GM18907 (cell line): ENCODE results near the gene CEP128.

Source experiments
- ATAC-seq: cut with Tn5 transposase; IDR thresholded peaks from one replicate; pipeline ENCODE4 v1.9.1; 2021; ENCODE audit warnings: mild to moderate bottlenecking, moderate library complexity; ENCODE audit not compliant: unreplicated experiment

CEP128 gene

DNA sequence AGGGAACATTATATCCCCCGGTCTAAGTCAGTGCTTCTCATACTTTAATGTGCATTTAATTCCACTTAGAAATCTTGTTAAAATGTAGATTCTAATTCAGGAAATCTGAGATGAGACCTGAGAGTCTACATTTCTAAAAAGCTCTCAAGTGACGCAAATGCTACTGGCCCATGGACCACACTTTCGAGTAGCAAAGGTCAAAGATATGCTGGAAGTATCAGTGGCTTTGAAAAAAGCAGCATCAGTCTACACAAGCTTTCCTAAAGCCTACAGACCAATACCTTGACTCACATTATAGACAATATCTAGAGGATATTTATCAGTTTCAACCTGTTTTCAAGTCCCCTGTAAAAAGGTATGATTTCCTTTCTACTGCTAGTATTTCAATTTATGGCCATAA is 248.6 kb downstream of the CEP128 start:
- ATAC-seq: no peak

DNA sequence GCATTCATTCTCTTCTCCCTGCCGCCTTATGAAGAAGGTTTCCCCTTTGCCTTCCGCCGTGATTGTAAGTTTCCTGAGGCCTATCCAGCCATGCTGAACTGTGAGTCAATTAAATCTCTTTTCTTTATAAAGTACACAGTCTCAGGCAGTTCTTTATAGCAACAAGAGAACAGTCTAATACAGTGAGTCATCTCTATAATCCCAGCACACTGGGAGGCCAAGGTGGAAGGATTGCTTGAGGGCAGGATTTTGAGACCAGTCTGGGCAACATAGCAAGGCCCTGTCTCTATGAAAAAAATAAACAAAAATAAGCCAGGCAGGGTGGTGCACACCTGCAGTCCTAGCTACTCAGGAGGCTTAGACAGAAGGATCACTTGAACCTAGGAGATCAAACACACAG is 259.9 kb downstream of the CEP128 start:
- ATAC-seq: no peak

DNA sequence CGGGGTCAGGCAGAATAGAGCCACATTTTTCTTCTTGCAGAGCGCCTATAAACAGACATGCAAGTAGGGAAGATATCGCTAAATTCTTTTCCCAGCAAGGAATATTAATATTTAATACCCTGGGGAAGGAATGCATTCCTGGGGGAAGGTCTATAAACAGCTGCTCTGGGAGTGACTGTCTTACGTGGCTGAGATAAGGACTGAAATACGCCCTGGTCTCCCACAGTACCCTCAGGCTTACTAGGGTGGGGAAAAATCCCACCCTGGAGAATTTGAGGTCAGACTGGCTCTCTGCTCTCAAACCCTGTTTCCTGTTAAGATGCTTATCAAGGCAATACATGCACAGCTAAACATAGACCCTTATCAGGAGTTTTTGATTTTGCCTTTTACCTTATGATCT is 262.3 kb downstream of the CEP128 start:
- ATAC-seq: no peak

DNA sequence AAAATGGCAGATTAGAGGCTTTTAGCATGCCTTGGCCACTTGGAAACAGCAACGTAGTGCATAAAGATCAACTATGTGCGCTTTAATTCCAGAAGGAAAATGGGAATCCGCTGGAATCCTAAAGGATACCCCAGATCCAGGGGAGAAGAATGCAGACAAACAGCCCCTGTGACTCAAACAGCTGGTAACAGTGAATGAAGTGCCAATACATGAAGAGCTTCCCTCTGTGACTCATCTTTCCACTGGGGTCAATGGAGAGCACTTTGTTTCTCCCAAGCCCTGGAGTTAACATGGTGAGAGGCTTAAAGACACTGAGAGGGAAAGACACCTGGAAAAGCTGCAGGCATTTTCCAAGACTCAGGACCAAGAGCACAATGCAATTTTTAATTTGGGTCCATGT is 263.1 kb downstream of the CEP128 start:
- no peak for ATAC-seq

DNA sequence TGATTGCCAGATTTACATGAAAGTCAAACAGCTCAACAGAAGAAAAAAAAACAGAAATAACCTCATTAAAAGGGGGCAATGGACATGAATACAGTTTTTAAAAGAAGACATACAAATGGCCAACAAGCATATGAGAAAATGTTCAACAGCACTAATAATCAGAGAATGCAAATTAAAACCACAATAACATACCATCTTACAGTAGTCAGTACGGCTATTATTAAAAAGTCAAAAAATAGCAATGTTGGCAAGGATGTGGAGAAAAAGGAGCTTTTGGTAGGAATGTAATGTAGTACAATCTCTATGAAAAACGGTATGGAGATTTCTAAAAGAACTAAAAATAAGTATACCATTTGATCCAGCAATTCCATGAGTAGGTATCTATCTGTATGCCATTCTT is 272.1 kb downstream of the CEP128 start:
- ATAC-seq: no peak

DNA sequence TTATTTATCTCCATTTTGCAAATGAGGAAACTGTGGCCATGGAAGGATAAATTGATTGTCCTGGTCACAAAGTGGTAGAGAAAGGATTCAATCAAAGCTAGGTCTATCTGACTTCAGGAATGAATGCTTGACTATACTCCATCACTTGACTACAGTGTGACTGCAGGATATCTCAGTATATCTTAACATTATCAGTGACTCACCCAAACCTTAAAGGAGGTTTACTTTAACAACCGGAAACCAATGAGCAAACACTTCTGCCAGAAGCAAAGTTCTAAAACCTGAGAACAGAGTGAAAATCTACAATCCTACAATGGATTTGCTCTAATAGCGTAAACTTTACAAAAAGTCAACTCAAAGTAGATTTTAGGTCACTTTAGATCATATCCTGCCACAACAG is 277.0 kb downstream of the CEP128 start:
- no peak for ATAC-seq

DNA sequence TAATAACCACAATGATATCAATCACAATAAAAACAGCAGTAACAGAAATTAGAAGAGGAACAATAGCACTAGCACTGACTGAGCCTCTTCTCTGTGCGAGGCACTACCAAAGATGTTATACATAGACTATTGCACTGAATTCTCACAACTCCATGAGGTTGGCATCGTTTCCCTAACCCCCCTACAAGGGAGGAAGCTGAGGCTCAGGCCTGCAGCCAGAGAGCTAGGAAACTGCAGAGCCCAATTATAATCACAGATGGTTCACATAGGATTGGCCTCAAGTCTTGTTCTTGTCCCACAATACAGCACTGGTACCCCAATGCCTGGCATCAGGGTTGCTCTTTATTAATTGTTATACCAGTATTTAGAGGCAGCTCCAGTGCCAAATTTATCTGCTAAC is 278.0 kb downstream of the CEP128 start:
- no peak for ATAC-seq

- no peak for ATAC-seq
These were observed 281.8 kb downstream of the CEP128 start for GRCh38 chr14:80659783-80660182.

DNA sequence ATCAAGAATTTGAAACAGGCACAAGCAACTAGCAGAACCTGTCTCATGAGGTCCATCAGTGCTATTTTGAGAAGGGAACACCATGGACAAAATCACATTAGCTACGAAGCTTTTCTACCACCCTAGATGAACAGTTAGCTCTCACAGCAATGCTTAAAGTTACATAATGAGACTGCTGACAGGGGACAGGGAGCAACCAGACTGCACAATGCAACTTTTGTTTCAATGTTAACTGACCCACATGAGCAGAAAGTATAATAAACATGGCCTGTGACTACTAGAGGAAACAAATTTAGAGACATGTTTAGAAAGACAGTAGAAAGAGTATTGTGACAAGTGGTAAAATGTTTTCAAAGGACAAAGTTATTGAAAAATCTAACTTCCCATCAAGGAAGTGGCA is 282.8 kb downstream of the CEP128 start:
- no peak for ATAC-seq

- no peak for ATAC-seq
These were observed 283.4 kb downstream of the CEP128 start for GRCh38 chr14:80658155-80658554.

GRCh38 chr14:80653956-80654355 is 287.6 kb downstream of the CEP128 start:
- ATAC-seq: no peak

DNA sequence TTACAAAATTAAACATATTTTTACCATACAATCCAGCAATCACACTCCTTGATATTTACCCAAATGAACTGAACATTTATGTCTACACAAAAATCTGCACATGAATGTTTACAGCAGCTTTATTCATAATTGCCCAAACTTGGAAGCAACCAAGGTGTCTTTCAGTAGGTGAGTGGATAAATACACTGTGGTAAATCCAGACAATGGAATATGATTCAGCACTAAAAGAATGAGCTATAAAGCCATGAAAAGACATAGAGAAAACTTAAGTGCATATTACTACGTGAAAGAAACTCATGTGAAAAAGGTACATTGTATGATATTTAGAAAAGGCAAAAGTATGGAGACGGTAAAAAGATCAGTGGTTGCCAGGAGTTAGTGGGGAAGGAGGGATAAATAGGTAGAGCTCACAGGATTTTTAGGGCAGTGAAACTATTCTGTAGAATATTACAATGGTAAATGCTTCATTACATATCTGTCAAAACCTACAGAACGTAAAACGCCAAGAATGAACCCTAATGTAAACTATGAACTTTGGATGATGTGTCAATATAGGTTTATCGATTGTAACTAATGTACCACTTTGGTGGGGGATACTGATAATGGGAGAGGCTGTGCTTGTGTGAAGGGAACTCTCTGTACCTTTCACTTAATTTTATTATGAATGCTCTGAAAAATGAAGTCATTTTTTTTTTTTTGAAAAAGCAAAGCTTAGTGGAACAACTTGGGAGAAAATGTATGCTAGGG is 295.7 kb downstream of the CEP128 start:
- ATAC-seq: no peak

GRCh38 chr14:80644826-80645225 is 296.7 kb downstream of the CEP128 start:
- no peak for ATAC-seq

GRCh38 chr14:80638620-80639515 is 302.7 kb downstream of the CEP128 start:
- no peak for ATAC-seq

DNA sequence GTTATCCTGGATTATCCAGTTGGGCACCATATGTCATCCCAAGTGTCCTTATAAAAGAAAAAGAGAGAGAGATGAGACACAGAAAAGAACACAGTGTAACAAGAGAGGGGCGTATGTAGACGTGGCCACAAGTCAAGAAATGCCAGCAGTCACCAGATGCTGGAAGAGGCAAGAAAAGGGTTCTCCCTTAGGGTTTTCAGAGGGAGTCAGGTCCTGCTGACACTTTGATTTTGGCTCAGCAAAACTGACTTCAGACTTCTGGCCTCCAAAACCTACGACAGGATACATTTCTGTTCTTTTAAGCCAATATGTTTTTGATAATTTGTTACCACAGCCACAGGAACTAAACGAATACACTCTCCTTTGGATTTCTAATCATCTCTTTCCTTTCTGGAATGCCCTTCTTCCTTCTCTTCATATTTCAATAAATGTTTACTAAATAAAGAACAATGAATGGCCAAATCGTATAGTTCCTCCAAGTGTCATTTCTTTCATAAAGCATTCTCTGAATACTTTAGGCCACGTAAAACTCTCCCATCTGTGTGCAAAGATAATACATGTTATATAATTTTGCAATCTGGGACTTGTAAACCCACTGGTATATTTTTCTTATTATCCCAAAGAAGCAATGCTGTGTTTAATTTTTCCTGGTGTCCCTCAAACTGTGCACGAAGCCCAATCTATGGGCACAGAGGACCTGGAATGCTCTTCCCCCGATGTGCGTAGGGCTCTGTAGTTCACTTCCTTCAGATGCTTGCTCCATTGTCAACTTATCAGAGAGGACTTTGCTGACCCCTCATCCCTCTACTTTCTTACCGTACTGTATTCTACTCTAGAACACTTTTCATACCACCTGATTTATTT is 303.6 kb downstream of the CEP128 start:
- ATAC-seq: no peak

- ATAC-seq: no peak
These were observed 305.5 kb downstream of the CEP128 start for GRCh38 chr14:80636071-80636470.

GRCh38 chr14:80634106-80634758 is 307.3 kb downstream of the CEP128 start:
- no peak for ATAC-seq

- no peak for ATAC-seq
These were observed 311.9 kb downstream of the CEP128 start for GRCh38 chr14:80629606-80630005.

- no peak for ATAC-seq
These were observed 313.0 kb downstream of the CEP128 start for GRCh38 chr14:80628547-80628946.

GRCh38 chr14:80627745-80628144 is 313.8 kb downstream of the CEP128 start:
- no peak for ATAC-seq

- no peak for ATAC-seq
These were observed 317.0 kb downstream of the CEP128 start for GRCh38 chr14:80624581-80624980.
